ENCODE results near the gene ZNF516.

ZNF516 gene

DNA sequence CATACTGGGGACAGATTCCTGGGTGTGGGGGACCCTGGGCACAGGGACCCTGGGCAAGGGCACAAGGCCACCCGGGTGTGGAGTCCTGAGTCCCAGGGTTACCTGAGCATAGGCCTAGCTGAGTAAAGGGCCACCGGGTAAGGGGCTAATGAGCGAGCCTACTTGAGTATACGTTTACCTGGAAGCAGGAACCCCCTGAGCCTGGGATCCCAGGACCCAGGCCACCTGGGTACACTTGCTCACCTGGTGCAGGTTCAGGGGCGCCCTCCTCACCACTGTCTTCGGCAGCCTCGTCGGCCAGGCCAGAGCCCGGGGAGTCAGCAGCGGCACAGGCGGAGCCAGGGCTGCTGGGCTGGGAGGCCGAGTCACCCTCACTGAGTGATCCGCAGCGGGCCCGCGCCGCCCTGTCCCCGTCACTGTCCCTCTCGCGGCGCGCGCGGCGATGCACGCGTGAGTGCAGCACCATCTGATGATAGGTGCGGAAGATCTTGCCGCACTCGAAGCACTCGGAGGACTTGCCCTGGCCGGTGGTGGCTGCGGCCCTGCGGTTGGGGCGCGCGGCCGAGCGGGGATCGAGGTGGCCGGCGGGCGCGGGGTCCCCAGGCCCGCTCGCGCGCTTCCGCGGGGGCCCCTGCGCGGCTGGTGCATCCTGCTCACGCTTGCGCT lies 53.9 kb downstream of the ZNF516 start:
- DNase-seq, result no peak

DNA sequence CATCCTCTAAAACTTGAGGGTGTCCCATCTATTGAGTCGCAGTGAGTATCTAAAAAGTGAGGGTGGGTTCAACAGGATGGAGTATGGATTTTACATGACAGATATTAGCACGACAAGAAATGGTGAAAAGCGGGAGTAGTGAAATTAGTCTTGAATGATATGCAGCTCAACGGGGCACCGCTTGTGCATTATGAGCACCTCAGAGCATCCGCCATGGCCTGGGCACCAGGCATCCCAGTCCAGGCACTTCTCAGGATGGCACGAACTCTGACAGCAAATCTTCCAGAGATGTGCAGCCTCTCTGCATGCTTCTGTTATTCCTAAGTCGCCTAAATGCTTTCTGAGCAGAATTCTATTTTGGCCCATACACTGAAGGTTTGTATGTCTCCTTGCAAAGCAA lies 57.1 kb downstream of the ZNF516 start:
- no peak for DNase-seq

DNA sequence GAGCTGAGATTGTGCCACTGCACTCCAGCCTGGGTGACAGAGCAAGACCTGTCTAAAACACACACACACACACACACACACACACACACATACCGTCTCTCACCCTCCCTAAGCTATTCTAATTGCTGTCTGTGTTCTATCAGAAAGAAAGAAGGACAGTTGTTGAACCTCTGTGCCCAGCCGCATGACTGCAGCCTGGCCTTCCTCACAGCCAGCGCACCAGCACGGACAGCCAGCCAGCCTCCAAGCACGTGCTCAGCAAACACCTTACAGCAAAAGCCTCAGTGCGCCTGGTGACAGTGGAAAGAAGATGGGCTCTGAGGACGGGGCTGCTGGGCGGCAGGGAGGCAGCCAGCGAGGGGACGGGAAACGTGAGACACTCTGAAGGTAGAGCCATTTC lies 58.0 kb downstream of the ZNF516 start:
- DNase-seq, result no peak

DNA sequence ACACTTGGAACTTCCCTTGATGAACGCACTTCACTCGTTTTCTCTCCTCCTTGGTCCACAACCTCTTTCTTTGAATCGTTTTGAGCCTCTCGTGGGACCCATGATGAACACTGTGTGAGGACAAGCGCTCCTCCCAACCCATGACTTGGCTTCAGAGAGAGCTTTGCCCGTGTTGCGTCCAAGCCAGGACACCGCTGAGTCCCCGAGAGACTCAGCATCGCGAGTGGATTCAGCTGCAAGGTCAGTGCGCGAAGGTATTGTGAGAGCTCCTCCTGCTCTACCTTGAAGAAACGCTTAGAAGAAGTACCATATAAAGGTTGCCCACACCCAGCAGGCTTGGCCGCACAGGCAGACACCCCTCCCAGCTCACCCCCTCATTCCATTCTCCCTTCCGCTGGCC lies 58.7 kb downstream of the ZNF516 start:
- DNase-seq, result no peak

DNA sequence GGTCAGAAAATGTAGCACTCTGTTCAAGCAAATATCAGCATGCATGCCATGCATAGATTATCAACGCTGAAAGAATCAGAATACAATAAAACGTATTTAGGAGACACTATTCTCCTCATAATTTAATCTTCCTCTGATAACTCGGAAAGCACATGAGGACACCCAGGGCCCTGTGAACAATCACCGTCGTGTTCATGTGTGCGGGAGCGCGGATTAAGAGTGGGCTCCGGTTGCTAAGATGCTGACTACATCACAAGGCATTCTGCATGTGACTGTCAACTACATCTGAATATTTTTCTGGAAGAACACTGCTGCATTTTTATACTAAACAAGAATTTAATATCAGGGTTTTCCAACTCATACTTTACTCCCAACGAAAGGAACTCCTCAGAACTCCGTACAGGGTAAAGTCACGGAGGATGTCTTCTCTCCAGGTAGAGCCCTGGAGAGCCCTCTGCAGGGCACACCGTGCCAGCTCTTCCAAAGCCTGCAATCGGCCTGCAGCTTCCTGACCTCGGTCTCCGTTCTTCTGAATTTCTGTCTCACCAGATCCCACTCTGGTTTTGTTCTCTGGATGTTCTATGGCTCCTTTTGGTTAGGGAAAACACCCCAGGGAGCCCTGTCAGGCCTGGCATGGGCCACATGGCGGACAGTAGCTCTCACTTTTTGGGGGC lies 59.6 kb downstream of the ZNF516 start:
- no peak for DNase-seq

DNA sequence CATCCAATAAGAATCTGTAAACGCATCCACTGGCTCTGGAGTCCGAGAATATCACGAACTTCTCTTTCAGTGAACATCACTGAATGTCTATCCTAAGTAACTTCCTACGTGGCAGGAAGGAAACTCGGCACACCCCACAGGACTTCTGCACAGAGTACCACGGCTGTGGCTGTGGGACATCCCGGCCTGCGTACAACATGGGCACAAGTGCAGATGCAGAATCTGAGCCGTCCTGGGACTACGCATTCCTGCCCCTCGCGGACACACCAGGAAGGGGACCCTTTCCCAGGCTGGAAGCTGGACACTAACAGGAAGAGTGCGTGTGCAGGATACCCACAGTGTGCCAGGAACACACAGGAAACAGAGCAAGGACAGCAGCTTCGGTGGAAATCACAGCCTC lies 60.6 kb downstream of the ZNF516 start:
- no peak for DNase-seq

DNA sequence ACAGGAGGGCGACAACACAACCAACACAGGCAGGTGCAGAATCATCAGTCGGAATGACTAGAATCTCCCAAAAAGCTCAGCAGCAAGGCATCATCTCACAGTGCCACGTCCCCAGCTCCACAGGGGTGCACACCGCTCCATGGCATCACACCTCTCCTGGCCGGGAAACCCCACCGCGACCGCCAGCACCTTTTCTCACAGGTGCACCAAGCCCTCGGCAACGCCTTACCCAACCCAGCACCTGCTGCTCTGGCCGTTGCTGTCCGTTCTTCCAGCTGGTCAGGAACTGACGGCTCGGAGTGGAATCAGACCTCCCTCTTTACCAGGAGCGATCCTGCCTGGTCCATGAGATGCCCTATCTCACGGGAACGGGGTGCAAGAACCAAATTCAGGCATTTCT lies 61.3 kb downstream of the ZNF516 start:
- DNase-seq, result no peak

DNA sequence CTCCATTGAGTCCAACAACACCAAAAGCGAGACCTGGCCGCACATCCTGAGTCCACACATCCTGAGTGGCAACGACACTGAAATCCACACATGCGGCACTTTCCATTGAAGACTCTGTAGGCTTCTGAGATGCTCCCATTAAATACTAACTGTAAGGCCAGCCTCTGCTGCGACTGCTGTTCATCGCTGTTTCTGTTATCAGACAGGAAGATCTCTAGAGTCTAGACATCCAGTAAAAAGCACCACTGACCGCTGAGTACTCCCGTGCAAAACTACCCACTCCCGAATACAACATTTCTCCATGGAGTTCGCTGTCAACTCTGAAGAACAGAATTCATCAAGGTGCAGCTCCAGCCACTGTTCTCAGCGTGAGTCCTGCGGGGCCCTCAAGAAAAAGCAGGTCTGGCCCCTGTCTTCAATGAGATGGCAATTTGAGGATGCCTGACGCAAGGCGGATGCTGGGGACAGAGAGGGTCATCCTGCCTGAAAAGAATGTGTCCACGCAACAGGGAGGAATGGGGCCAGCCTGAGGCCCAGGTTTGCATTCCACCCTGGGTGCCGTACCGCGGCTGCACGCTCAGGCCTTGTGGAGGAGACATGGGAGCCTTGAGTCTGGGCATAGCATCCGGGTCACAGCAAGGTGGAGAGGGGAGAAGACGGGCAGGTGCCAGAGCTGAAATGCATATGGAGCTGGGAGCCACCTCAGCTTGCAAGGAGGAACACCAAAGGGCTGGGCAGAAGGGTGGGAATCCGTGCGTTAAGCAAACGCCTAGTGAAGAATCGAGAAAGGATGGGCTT lies 61.9 kb downstream of the ZNF516 start:
- no peak for DNase-seq

DNA sequence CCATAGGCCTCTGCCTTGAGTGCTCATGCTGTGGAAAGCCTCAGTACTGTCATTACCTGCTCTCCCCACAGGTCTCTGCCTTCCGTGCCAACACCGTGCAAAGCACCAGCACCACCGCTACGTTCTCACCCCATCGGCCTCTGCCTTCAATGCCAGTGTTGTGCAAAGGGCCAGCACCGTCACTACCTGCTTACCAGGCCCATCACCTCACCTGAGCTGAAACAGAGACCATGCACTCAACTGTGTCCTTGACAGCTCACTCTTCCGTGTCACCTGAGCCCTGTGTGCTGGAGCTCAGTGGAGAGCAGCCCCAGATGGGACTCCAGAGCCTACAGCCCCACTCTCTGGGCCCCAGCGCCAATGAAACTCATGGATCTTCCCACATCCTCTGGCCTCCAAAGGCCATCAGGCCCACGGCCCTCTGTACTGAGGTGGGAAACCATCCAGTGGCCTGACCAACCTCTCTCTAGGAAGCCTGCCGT lies 62.7 kb downstream of the ZNF516 start:
- peak in 1 of 3 experiments; percentile 7 for DNase-seq

DNA sequence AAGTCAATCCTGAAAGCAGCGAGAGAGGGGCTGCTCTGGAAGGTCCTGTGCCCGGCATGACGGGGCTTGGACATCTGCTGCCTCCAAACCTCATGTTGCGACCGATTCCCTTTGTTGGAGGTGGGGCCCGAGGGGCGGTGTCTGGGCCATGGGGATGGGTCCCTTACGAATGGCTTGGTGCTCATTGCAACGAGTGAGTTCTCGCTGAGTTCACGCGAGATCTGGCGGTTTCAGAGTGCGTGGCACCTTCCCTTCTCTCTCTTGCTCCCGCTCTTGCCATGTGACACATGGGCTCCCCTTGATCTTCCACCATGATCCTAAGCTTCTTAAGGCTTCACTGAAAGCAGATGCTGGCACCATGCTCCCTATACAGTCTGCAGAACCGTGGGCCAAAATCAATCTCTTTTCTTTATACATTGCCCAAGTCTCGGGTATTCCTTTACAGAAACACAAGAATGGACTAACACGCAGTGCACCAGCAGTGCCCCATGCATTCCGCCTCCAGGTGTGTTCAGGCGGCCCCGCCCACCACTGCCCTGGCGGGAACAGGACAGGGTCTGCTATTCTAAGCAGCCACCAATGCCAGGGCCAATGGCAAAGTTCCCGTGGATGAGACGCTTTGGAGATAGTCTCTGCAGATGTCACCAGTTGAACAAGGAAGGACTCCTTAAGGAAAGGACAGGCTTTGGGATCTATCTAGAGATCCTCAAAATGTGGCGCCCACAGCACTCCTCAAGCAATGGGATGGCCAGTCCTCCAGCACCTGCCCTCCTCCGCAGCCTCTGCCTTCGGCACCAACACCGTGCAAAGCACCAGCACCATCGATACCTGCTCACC lies 63.4 kb downstream of the ZNF516 start:
- no peak for DNase-seq

DNA sequence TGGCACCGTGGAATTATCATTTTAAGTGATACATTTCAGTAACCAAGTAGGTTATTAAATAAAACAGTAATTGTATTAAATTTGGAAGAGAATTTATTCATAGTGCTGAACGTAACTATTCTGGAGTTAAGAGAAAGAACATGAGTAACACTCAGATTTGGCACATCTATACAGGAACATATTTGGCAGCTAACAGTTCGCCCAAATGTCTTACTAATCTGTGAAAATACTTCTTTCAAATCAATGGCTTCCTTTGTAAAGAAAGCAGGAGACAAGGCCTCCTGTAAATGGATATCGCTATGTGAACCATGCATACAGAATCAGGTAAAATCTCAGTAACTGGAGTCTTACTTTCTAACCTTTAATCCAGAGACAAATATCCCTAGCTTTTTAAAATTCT lies 64.4 kb downstream of the ZNF516 start:
- DNase-seq, result no peak

DNA sequence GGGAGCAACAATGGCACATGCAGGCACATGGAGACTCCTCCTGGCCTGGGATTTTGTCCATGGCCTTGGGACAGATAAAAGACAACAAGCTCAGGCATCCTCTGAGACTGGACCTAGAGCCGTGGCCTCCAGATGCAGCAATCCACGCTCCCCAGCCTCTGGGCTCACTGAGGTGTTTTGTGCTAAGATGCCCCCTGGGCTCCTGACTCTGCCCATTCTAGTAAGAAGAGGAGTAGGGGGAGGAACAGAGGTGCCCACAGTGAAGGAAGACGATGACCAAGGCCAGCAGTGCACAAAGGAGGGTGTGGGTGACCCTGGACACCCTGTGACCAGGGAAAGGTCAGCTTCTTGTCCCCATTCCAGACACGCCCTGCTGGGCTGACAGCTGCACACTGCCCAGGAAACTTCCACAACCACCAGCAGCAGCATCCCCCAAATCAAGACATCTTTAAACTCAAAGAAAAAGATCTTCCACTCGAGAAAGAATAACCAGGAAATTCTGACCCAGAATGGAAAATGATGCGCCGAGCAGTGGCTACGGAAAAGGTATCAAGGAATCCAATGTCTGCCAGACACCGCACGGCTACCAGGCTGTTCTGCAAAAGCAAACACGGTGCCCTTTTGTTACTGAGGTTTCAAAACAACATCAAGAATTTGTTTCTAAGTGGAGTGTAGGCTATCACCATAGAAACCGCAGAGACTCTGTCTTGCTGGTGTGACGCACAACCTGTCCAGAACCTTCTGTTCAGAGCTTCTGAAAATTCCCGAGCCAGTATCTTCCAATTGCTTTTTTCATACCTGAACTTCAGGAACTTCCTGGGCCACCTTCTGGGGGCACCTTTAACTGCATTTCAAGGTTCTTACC lies 65.5 kb downstream of the ZNF516 start:
- peak in 1 of 3 experiments; percentile 24 for DNase-seq

DNA sequence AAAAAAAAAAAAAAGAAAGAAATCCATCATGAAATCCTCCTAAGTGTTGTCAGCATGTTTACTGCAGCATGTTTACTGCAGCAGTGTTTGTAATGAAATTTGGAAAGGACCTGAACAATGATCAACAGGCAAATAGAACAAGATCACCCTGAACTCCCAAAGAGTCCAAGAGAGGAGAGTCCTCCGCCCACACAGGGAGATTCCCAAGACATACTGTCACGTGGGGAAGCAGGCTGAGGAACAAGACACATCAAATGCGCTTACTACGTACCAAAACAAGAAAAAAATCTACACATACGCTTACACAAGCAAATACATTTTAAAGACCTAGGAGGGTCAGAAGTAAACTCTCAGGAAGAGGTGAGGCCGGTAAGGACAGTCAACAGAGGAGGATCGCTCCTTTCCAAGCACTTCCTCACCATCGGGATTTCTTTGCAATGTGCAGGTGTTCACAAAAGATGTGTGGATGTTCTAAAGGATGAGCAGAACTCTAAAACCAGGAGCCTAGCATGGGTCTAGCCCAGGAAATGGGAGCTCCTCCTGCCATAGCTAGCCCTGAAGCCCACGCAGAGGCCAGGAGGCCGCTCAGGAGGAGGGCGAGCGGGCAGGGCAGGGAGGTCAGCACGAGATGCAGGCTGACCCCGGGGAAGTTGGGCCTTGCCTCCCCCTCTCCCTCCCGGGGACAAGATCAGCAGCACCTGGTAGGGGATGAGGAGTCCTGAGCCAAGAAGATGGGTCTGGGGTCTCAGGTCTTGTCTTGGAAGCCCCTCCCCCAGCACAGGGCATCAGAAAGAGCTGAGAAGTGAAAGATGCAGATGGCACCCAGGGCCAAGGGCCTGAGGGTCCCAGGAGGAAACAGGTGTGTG lies 66.4 kb downstream of the ZNF516 start:
- no peak for DNase-seq

DNA sequence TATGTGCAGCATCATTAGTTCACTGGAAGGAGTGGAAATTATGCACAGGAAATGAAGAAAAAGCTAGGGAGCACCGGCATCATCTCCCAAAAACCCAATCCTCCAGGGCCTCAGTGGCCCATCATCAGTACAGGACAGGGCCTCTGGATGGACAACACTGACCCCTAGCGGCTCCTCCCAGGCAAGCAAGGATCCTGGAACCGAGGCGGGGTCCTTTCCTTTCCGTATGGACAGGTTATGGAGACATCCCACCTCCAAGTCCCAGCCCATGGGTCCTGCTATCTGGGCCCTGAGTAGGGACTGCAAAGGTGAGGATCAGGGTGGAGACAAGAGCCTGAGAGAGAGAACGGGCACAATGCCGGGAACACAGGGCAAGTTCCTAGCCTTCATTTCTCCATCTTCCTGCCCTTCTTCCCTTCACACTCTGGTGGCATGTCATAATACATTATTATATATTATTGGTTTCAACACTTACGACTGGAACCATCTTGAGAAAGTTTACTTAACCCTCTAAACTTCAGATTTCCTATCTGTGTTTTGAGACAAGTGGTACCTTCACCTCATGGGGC lies 68.2 kb downstream of the ZNF516 start:
- no peak for DNase-seq

DNA sequence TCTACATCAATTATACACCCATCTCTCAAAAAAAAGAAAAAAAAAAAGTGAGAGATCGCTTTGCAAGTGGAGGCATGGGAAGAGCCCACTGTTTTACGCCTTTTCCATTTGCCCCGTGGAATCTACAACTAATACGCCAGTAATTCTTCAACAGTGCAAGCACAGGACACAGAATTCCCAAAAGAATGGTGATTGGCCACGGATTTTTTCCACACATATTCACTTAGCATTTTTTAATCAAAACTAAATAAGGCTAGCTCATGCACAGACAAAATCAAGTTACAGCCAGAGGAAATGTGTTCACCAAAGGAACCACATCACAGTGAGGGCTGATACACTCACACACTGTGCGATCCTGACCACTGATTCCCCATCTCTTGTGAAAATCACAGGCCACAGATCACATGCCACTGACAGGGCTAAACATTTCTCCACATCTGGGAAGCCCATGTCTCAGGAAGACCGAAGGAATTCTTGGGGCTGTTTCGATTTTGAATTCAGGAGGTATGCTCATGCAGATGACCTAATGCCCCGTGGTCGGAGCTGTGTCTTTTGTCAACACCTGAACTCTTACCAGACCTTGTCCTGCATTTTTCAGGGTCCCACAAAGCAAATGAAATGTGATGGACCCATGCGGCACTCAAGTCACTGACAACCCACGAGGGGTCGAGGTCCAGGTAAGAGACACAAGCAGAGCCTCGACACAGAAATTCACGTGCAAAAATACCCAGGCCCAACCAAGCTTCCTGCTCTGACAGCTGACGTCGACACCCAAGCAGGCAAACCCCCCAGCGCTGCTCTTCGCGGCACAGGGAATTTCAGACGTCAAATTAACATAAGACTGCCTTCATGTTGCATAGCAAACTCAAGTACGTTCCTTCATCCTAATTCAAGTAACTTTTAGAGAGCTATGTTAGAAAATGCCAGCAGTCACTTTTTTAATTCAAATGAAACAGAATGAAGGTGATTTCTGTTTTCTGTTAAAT lies 69.6 kb downstream of the ZNF516 start:
- no peak for DNase-seq

DNA sequence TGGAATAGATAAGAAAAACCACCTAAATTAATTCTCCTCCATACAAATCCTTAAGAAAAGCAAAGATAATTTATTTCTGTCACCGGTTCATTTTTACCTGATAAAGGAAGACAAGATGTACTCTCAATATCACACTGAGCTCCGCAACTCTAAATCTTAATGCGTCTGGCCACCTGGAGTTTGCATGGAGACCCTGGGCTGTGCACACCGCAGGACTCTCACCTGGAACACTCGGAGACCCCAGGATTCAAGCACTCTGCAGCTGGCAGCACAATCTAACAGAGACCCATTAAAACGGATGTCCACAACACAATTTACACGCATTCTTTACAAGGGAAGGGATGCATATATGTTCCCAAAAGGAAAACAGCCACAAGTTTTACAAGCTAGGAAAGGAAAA lies 72.2 kb downstream of the ZNF516 start:
- DNase-seq, result no peak

DNA sequence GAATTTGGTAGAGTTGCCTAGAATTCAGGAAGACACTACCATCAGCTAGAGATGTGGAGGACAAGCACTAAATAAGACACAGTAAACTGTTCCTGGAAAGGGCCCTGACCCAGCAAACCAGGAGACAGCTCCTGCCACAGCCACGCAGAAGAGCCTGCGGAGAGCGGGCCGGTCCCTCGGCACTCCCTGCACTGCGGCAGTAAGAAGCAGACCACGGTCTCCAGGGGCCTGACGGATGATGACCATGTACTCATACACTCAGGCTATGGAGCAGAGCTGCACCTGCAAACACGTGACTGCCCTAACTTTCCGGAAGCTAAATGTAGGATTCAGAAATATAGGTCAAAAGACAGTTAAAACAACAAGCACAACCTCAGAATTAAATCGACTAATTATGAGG lies 72.9 kb downstream of the ZNF516 start:
- DNase-seq, result no peak

DNA sequence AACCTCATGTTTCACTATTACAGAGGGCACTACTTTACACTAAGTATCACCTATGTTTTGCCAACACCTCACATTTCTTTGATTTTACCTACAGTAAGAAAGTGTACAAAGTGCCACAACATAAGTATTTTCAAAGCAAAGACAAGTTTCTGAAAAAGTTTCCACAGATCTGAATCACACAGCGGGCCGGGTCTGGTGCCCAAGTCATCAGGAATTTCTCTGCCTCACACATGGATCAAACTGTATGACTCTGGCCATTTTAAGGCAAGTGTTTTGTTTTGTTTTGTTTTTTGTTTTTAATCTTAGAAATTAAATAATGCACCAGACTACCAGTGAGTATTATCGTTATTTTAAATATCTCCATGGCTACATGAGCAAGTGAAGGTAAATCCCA lies 73.4 kb downstream of the ZNF516 start:
- no peak for DNase-seq
